Gastrocnemius medialis (tissue), 4 donors: ENCODE measurements around the gene PARP6.

Experiments used
- CTCF ChIP-seq, 5 experiments: fragments of 450-650 bp in 3 of 5; fragments of 200-600 bp in 2 of 5; sonication (generic) in 2 of 5; IDR thresholded peaks in 4 of 5; conservative IDR thresholded peaks in 1 of 5; 1 replicate in 4 of 5; 2 replicates in 1 of 5; pipeline ENCODE4 v1.5.1; 2016 to 2019; ENCODE audit warnings: antibody characterized with exemption in 5 of 5, mild to moderate bottlenecking in 3 of 5, moderate library complexity in 3 of 5
- POLR2A ChIP-seq, 2 donors: fragments of 450-650 bp; IDR thresholded peaks; one replicate each; pipeline ENCODE4 v1.6.1; 2017; ENCODE audit warnings: antibody characterized with exemption in 2 of 2, mild to moderate bottlenecking in 2 of 2, moderate library complexity in 2 of 2

- TF ChIP-seq CTCF (IDR thresholded peaks at IDR 0.05 in 4 of 5, conservative IDR thresholded peaks at IDR 0.05 in 1 of 5), result peak in 1 of 5 experiments; percentile 40
- TF ChIP-seq POLR2A (IDR thresholded peaks at IDR 0.05), result peak; percentile 42 to 53
Observed at GRCh38 chr15:72222393-72222792, 50.0 kb downstream of the PARP6 start.
